MM.1S (cell line): ENCODE results near the gene BRPF3.

Source experiments
- DNase-seq: peaks from one replicate; pipeline ENCODE4 v3.0.0-alpha.2; 2015
- H2AFZ ChIP-seq: fragments of 300-600 bp; sonication (generic); 2 replicates; pipeline ENCODE4 v1.6.0; 2016; ENCODE audit warnings: antibody characterized with exemption, low read length
- H3F3A ChIP-seq: fragments of 300-600 bp; sonication (generic); 2 replicates; pipeline ENCODE4 v1.6.1; 2016; ENCODE audit warnings: mild to moderate bottlenecking, antibody characterized with exemption, low read length, moderate library complexity, mixed read lengths; ENCODE audit not compliant: insufficient read depth
- H3K27ac ChIP-seq: fragments of 300-600 bp; sonication (generic); 2 replicates; pipeline ENCODE4 v1.5.1; 2016; ENCODE audit warnings: mild to moderate bottlenecking, low read length
- H3K27me3 ChIP-seq: fragments of 300-600 bp; sonication (generic); replicated peaks from 2 replicates; pipeline ENCODE4 v1.6.0; 2016; ENCODE audit warnings: low read length; ENCODE audit not compliant: insufficient read depth
- H3K36me3 ChIP-seq: fragments of 300-600 bp; sonication (generic); replicated peaks from 2 replicates; pipeline ENCODE4 v1.6.1; 2016; ENCODE audit warnings: mild to moderate bottlenecking, low read length, mixed read lengths; ENCODE audit not compliant: insufficient read depth
- H3K4me1 ChIP-seq: fragments of 300-600 bp; sonication (generic); 2 replicates; pipeline ENCODE4 v1.6.1; 2016; ENCODE audit warnings: low read length, mixed read lengths
- H3K4me2 ChIP-seq: fragments of 300-600 bp; sonication (generic); 2 replicates; pipeline ENCODE4 v1.6.0; 2016; ENCODE audit warnings: low read depth, low read length
- H3K4me3 ChIP-seq: fragments of 300-600 bp; sonication (generic); 2 replicates; pipeline ENCODE4 v1.5.1; 2016; ENCODE audit warnings: low read length, mixed read lengths
- H3K79me2 ChIP-seq: fragments of 300-600 bp; sonication (generic); 2 replicates; pipeline ENCODE4 v1.6.1; 2016; ENCODE audit warnings: mixed run types, low read length, mixed read lengths
- H3K9ac ChIP-seq: fragments of 300-600 bp; sonication (generic); 2 replicates; pipeline ENCODE4 v1.6.1; 2016; ENCODE audit warnings: low read length, mixed read lengths
- H3K9me2 ChIP-seq: fragments of 300-600 bp; sonication (generic); replicated peaks from 2 replicates; pipeline ENCODE4 v1.6.1; 2016; ENCODE audit warnings: mild to moderate bottlenecking, low read length, mixed read lengths; ENCODE audit not compliant: insufficient read depth
- H3K9me3 ChIP-seq: fragments of 300-600 bp; sonication (generic); replicated peaks from 2 replicates; pipeline ENCODE4 v1.6.1; 2016; ENCODE audit warnings: mild to moderate bottlenecking, low read length, mixed read lengths; ENCODE audit not compliant: insufficient read depth
- H4K20me1 ChIP-seq: fragments of 300-600 bp; sonication (generic); 2 replicates; pipeline ENCODE4 v1.6.1; 2016; ENCODE audit warnings: mild to moderate bottlenecking, low read length, moderate library complexity, mixed read lengths; ENCODE audit not compliant: insufficient read depth
- CTCF ChIP-seq: fragments of 300-600 bp; sonication (generic); IDR thresholded peaks from 2 replicates; pipeline ENCODE4 v1.5.1; 2016; ENCODE audit warnings: antibody characterized with exemption, low read length, mixed read lengths
- EZH2 ChIP-seq: fragments of 300-600 bp; sonication (generic); optimal IDR thresholded peaks from 2 replicates; pipeline ENCODE3; 2017; ENCODE audit warnings: low read depth, mild to moderate bottlenecking, antibody characterized with exemption, low read length, mixed read lengths
- EZH2phosphoT487 ChIP-seq: fragments of 300-600 bp; sonication (generic); IDR thresholded peaks from 2 replicates; pipeline ENCODE4 v1.6.1; 2018; ENCODE audit warnings: antibody characterized with exemption, low read length

Gene BRPF3

DNA sequence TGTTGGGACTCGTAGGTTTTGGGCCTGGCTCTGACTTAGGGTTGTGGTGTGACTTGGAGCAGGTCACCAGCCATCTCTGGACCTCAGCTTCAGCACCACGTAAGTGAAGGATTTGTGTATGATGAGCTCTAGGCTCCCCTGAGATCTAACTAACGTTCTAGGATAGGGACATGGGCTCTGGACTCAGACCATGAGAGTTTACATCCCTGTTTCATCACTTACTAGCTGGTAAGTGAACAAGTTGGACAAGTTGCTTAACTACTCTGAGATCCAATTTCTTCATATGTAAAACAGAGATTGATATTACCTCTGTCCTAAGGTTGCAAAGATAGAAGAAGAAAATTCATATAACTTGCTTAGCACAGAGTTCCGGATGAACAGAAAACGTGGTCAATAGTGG, 53.0 kb downstream of the BRPF3 start:
- TF ChIP-seq EZH2 (no peak), EZH2phosphoT487 (no peak), CTCF (no peak)
- Histone ChIP-seq H3K4me1 (no peaks in the 10 kb centered on the region), H3K9me2 (no peaks in the 10 kb centered on the region), H3K27ac (no peak overlapping the region), H3K4me3 (no peak overlapping the region), H3K9me3 (no peaks in the 10 kb centered on the region), H2AFZ (no peak overlapping the region), H3K9ac (no peak overlapping the region), H3F3A (no peaks in the 10 kb centered on the region), H3K4me2 (no peak overlapping the region), H4K20me1 (no peaks in the 10 kb centered on the region), H3K27me3 (no peaks in the 10 kb centered on the region), H3K36me3 (no peaks in the 10 kb centered on the region), H3K79me2 (no peaks in the 10 kb centered on the region)
- no peak for DNase-seq

- no peaks in the 10 kb centered on the region for H3K4me1 ChIP-seq
- H3K27me3 ChIP-seq: no peaks in the 10 kb centered on the region
- H3K79me2 ChIP-seq: no peaks in the 10 kb centered on the region
- TF ChIP-seq EZH2: no peak
- TF ChIP-seq EZH2phosphoT487: no peak
- no peak for TF ChIP-seq CTCF
- no peaks in the 10 kb centered on the region for H3K9me2 ChIP-seq
- H3K4me3 ChIP-seq: no peak overlapping the region
- no peak overlapping the region for H3K4me2 ChIP-seq
- H3K36me3 ChIP-seq: no peaks in the 10 kb centered on the region
- no peaks in the 10 kb centered on the region for H4K20me1 ChIP-seq
- no peaks in the 10 kb centered on the region for H3K9me3 ChIP-seq
- no peak for DNase-seq
- H3K27ac ChIP-seq: no peak overlapping the region
- H3K9ac ChIP-seq: no peak overlapping the region
- no peak overlapping the region for H2AFZ ChIP-seq
- no peaks in the 10 kb centered on the region for H3F3A ChIP-seq
These were observed 55.5 kb downstream of the BRPF3 start for GRCh38 chr6:36252005-36252404.

GRCh38 chr6:36263390-36264000, 67.0 kb downstream of the BRPF3 start:
- no peak overlapping the region for H2AFZ ChIP-seq
- TF ChIP-seq CTCF (no peak), EZH2phosphoT487 (no peak), EZH2 (no peak)
- no peaks in the 10 kb centered on the region for H3K36me3 ChIP-seq
- H3K4me2 ChIP-seq: no peak overlapping the region
- no peaks in the 10 kb centered on the region for H3K9me2 ChIP-seq
- H3K27ac ChIP-seq: no peak overlapping the region
- no peaks in the 10 kb centered on the region for H3K79me2 ChIP-seq
- H3K9ac ChIP-seq: no peak overlapping the region
- H4K20me1 ChIP-seq: no peaks in the 10 kb centered on the region
- H3K4me3 ChIP-seq: no peak overlapping the region
- no peak for DNase-seq
- no peaks in the 10 kb centered on the region for H3K27me3 ChIP-seq
- H3K9me3 ChIP-seq: no peaks in the 10 kb centered on the region
- H3K4me1 ChIP-seq: no peaks in the 10 kb centered on the region
- H3F3A ChIP-seq: no peaks in the 10 kb centered on the region
